SK-N-SH treated with all-trans-retinoic acid at 6 μM for 48 hours (cell line): ENCODE measurements around the gene PALLD.

Experiments used
- ATAC-seq: fragments of 200-7000 bp; cut with Tn5 transposase; 3 replicates; pipeline ENCODE4 v1.9.1; 2020; ENCODE audit warnings: mild to moderate bottlenecking, moderate library complexity
- ARNTL ChIP-seq: fragments of 450-650 bp; formaldehyde crosslinking; IDR thresholded peaks from 2 replicates; pipeline ENCODE4 v1.5.0; 2020; ENCODE audit warnings: low read depth, mild to moderate bottlenecking, moderate library complexity, borderline replicate concordance
- BACH2 ChIP-seq: fragments of 250-450 bp; sonication (Bioruptor Pico); IDR thresholded peaks from 2 replicates; pipeline ENCODE4 v1.9.0; 2021; ENCODE audit warnings: mild to moderate bottlenecking, borderline replicate concordance
- CREB5 ChIP-seq: fragments of 250-450 bp; sonication (Bioruptor Pico); IDR thresholded peaks from 2 replicates; pipeline ENCODE4 v1.5.1; 2020; ENCODE audit warnings: low read depth, mild to moderate bottlenecking, moderate library complexity
- CSDC2 ChIP-seq: fragments of 250-450 bp; sonication (Bioruptor Pico); IDR thresholded peaks from 2 replicates; pipeline ENCODE4 v1.5.0; 2020; ENCODE audit warnings: mild to moderate bottlenecking, moderate library complexity
- CSRNP3 ChIP-seq: fragments of 250-450 bp; sonication (Bioruptor Pico); IDR thresholded peaks from 2 replicates; pipeline ENCODE4 v1.5.1; 2021; ENCODE audit warnings: mild to moderate bottlenecking, moderate library complexity
- ESRRG ChIP-seq: fragments of 250-450 bp; sonication (Bioruptor Pico); IDR thresholded peaks from 2 replicates; pipeline ENCODE4 v1.6.1; 2021; ENCODE audit warnings: mild to moderate bottlenecking
- GLIS3 ChIP-seq: fragments of 250-450 bp; sonication (Bioruptor Pico); IDR thresholded peaks from 2 replicates; pipeline ENCODE4 v1.5.0; 2020; ENCODE audit warnings: mild to moderate bottlenecking, moderate library complexity
- ISL1 ChIP-seq: fragments of 250-450 bp; sonication (Bioruptor Pico); IDR thresholded peaks from 2 replicates; pipeline ENCODE4 v2.1.2; 2022; ENCODE audit warnings: mild to moderate bottlenecking, moderate library complexity
- OSR1 ChIP-seq: fragments of 250-450 bp; sonication (Bioruptor Pico); IDR thresholded peaks from 2 replicates; pipeline ENCODE4 v1.8.0; 2022; ENCODE audit warnings: moderate library complexity, mild to moderate bottlenecking, inconsistent platforms
- PATZ1 ChIP-seq: fragments of 250-450 bp; sonication (Bioruptor Pico); IDR thresholded peaks from 2 replicates; pipeline ENCODE4 v1.8.0; 2020; ENCODE audit warnings: mild to moderate bottlenecking, moderate library complexity, borderline replicate concordance
- POU6F1 ChIP-seq: fragments of 250-450 bp; sonication (Bioruptor Pico); IDR thresholded peaks from 2 replicates; pipeline ENCODE4 v1.8.0; 2021; ENCODE audit warnings: low read depth, mild to moderate bottlenecking, moderate library complexity, borderline replicate concordance
- PPARA ChIP-seq: fragments of 250-450 bp; sonication (Bioruptor Pico); IDR thresholded peaks from 2 replicates; pipeline ENCODE4 v1.5.0; 2020; ENCODE audit warnings: mild to moderate bottlenecking, borderline replicate concordance
- RARB ChIP-seq: fragments of 250-450 bp; sonication (Bioruptor Pico); IDR thresholded peaks from 2 replicates; pipeline ENCODE4 v1.8.0; 2021; ENCODE audit warnings: mild to moderate bottlenecking, moderate library complexity
- SNAI2 ChIP-seq: fragments of 250-450 bp; sonication (Bioruptor Pico); IDR thresholded peaks from 2 replicates; pipeline ENCODE4 v1.5.0; 2020; ENCODE audit warnings: mild to moderate bottlenecking, moderate library complexity
- TCF4 ChIP-seq: fragments of 250-450 bp; sonication (Bioruptor Pico); IDR thresholded peaks from 2 replicates; pipeline ENCODE4 v1.8.0; 2021; ENCODE audit warnings: mild to moderate bottlenecking, moderate library complexity, borderline replicate concordance
- TOX ChIP-seq: fragments of 250-450 bp; sonication (Bioruptor Pico); IDR thresholded peaks from 2 replicates; pipeline ENCODE4 v1.8.0; 2021; ENCODE audit warnings: mild to moderate bottlenecking, moderate library complexity, borderline replicate concordance
- ZC3H10 ChIP-seq: fragments of 250-450 bp; sonication (Bioruptor Pico); IDR thresholded peaks from 2 replicates; pipeline ENCODE4 v1.5.1; 2021; ENCODE audit warnings: mild to moderate bottlenecking, moderate library complexity
- ZFP3 ChIP-seq: fragments of 250-450 bp; sonication (Bioruptor Pico); IDR thresholded peaks from 2 replicates; pipeline ENCODE4 v1.5.0; 2020; ENCODE audit warnings: mild to moderate bottlenecking, moderate library complexity
- ZFP30 ChIP-seq: fragments of 450-650 bp; formaldehyde crosslinking; IDR thresholded peaks from 2 replicates; pipeline ENCODE4 v1.5.0; 2022; ENCODE audit warnings: mild to moderate bottlenecking, moderate library complexity
- ZNF565 ChIP-seq: fragments of 450-650 bp; formaldehyde crosslinking; conservative IDR thresholded peaks from 2 replicates; pipeline ENCODE4 v1.5.0; 2020; ENCODE audit warnings: low read depth, mild to moderate bottlenecking, moderate library complexity
- ZNF70 ChIP-seq: fragments of 450-650 bp; formaldehyde crosslinking; IDR thresholded peaks from 2 replicates; pipeline ENCODE4 v1.5.0; 2020; ENCODE audit warnings: mild to moderate bottlenecking, moderate library complexity
- ZNF8 ChIP-seq: fragments of 450-650 bp; formaldehyde crosslinking; IDR thresholded peaks from 2 replicates; pipeline ENCODE4 v1.5.0; 2020; ENCODE audit warnings: mild to moderate bottlenecking, moderate library complexity

Gene PALLD

GRCh38 chr4:168504526-168504925, 7.7 kb downstream of the PALLD start:
- no peak for TF ChIP-seq ZFP3 (CRISPR knock-in tag)
- TF ChIP-seq ESRRG (CRISPR knock-in tag), result no peak
- no peak for TF ChIP-seq TCF4 (CRISPR knock-in tag)
- no peak for TF ChIP-seq ZC3H10
- no peak for TF ChIP-seq ZFP30 (CRISPR knock-in tag)
- no peak for TF ChIP-seq RARB
- TF ChIP-seq, all 23 proteins: peak for 0
- no peak for ATAC-seq

GRCh38 chr4:168506014-168506413, 9.2 kb downstream of the PALLD start:
- ATAC-seq, result no peak
- no peak for TF ChIP-seq CSDC2 (CRISPR knock-in tag)
- TF ChIP-seq ESRRG (CRISPR knock-in tag), result no peak
- no peak for TF ChIP-seq TCF4 (CRISPR knock-in tag)
- TF ChIP-seq ARNTL, result no peak
- no peak for TF ChIP-seq ZNF565 (CRISPR knock-in tag)
- no peak for TF ChIP-seq RARB
- no peak for TF ChIP-seq OSR1
- no peak for TF ChIP-seq GLIS3 (CRISPR knock-in tag)
- no peak for TF ChIP-seq BACH2 (CRISPR knock-in tag)
- TF ChIP-seq CSRNP3 (CRISPR knock-in tag), result no peak
- TF ChIP-seq POU6F1 (CRISPR knock-in tag), result no peak
- TF ChIP-seq PATZ1 (CRISPR knock-in tag), result no peak
- no peak for TF ChIP-seq ZFP3 (CRISPR knock-in tag)
- TF ChIP-seq SNAI2, result no peak
- TF ChIP-seq ISL1 (CRISPR knock-in tag), result no peak
- TF ChIP-seq TOX (CRISPR knock-in tag), result no peak

- TF ChIP-seq BACH2 (CRISPR knock-in tag), result no peak
- no peak for TF ChIP-seq ZFP3 (CRISPR knock-in tag)
- no peak for TF ChIP-seq ZNF565 (CRISPR knock-in tag)
- TF ChIP-seq RARB, result no peak
- no peak for TF ChIP-seq TOX (CRISPR knock-in tag)
- no peak for TF ChIP-seq GLIS3 (CRISPR knock-in tag)
- no peak for TF ChIP-seq CREB5
- no peak for TF ChIP-seq ZC3H10
- TF ChIP-seq SNAI2, result no peak
- TF ChIP-seq POU6F1 (CRISPR knock-in tag), result no peak
- no peak for TF ChIP-seq OSR1
- TF ChIP-seq ZFP30 (CRISPR knock-in tag), result no peak
- no peak for TF ChIP-seq CSDC2 (CRISPR knock-in tag)
- ATAC-seq, result no peak
These were observed 10.4 kb downstream of the PALLD start for GRCh38 chr4:168507178-168507815.

- ATAC-seq, result no peak
- no peak for TF ChIP-seq CREB5
- no peak for TF ChIP-seq ZNF8 (CRISPR knock-in tag)
- no peak for TF ChIP-seq TOX (CRISPR knock-in tag)
- no peak for TF ChIP-seq CSDC2 (CRISPR knock-in tag)
- TF ChIP-seq SNAI2, result no peak
- TF ChIP-seq BACH2 (CRISPR knock-in tag), result no peak
- TF ChIP-seq ARNTL, result no peak
- TF ChIP-seq PPARA (CRISPR knock-in tag), result no peak
- no peak for TF ChIP-seq ZFP30 (CRISPR knock-in tag)
- TF ChIP-seq ZNF70 (CRISPR knock-in tag), result no peak
- TF ChIP-seq TCF4 (CRISPR knock-in tag), result no peak
These were observed 11.8 kb downstream of the PALLD start for GRCh38 chr4:168508683-168509082.
